Esophagus muscularis mucosa (tissue), 4 donors: Measurements from ENCODE around the gene GRIK3.

ENCODE experiments used
- CTCF ChIP-seq, 3 experiments: fragments of 200-600 bp in 2 of 3; fragments of 450-650 bp in 1 of 3; sonication (generic) in 2 of 3; IDR thresholded peaks; one replicate each; pipeline ENCODE4 v1.5.1; 2017 to 2019; ENCODE audit warnings: antibody characterized with exemption in 3 of 3, mild to moderate bottlenecking in 2 of 3, moderate library complexity in 1 of 3
- EP300 ChIP-seq: sonication (generic); formaldehyde crosslinking; IDR thresholded peaks from one replicate; pipeline ENCODE4 v1.6.1; 2017; ENCODE audit warnings: antibody characterized with exemption
- POLR2A ChIP-seq: fragments of 450-650 bp; IDR thresholded peaks from one replicate; pipeline ENCODE4 v1.6.1; 2017; ENCODE audit warnings: antibody characterized with exemption, moderate library complexity, mild to moderate bottlenecking, low read depth
- POLR2AphosphoS5 ChIP-seq, 2 donors: sonication (generic); formaldehyde crosslinking; IDR thresholded peaks; one replicate each; pipeline ENCODE4 v1.6.1; 2017; ENCODE audit warnings: antibody characterized with exemption in 2 of 2

- TF ChIP-seq CTCF (IDR thresholded peaks at IDR 0.05), result no peak
- TF ChIP-seq POLR2A, result no peak
- no peak for TF ChIP-seq POLR2AphosphoS5 (IDR thresholded peaks at IDR 0.05)
- no peak for TF ChIP-seq EP300
These were observed 157.3 kb downstream of the GRIK3 start for GRCh38 chr1:36876990-36877389.
